GM23338 (cell line): ENCODE measurements around the gene DAPK1. TPM values are rescaled to one million over a fixed set of nuclear protein-coding genes. Genes with fewer than 3 reads are reported as not detected.

Source experiments
- ATAC-seq: fragments of 200-7000 bp; cut with Tn5 transposase; 3 replicates; pipeline ENCODE4 v1.9.1; 2020
- DNase-seq: peaks from one replicate; pipeline ENCODE4 v3.0.0-alpha.2; 2015; ENCODE audit warnings: low spot score
- H2AFZ ChIP-seq: fragments of 200-600 bp; sonication (generic); 2 replicates; pipeline ENCODE4 v1.8.0; 2016; ENCODE audit warnings: antibody characterized with exemption, mild to moderate bottlenecking, moderate library complexity
- H3F3A ChIP-seq: fragments of 200-600 bp; sonication (generic); replicated peaks from 2 replicates; pipeline ENCODE4 v1.8.0; 2017; ENCODE audit warnings: antibody characterized with exemption, mixed run types, low read depth
- H3K27ac ChIP-seq: fragments of 200-600 bp; sonication (generic); 2 replicates; pipeline ENCODE4 v1.6.1; 2016; ENCODE audit warnings: low read depth
- H3K27me3 ChIP-seq: fragments of 200-600 bp; sonication (generic); 2 replicates; pipeline ENCODE4 v1.8.0; 2016; ENCODE audit warnings: mild to moderate bottlenecking, mixed run types, moderate library complexity; ENCODE audit not compliant: insufficient read depth
- H3K36me3 ChIP-seq: fragments of 200-600 bp; sonication (generic); 2 replicates; pipeline ENCODE4 v1.8.0; 2016; ENCODE audit warnings: mild to moderate bottlenecking; ENCODE audit not compliant: insufficient read depth
- H3K4me1 ChIP-seq: fragments of 200-600 bp; sonication (generic); 2 replicates; pipeline ENCODE4 v1.8.0; 2016; ENCODE audit warnings: mild to moderate bottlenecking, moderate library complexity; ENCODE audit not compliant: insufficient read depth
- H3K4me2 ChIP-seq: fragments of 200-600 bp; sonication (generic); 2 replicates; pipeline ENCODE4 v1.7.1; 2017; ENCODE audit warnings: mixed run types
- H3K4me3 ChIP-seq: fragments of 200-600 bp; sonication (generic); 2 replicates; pipeline ENCODE4 v1.6.1; 2016; ENCODE audit warnings: mixed run types
- H3K79me2 ChIP-seq: fragments of 200-600 bp; sonication (generic); replicated peaks from 2 replicates; pipeline ENCODE4 v1.8.0; 2017; ENCODE audit warnings: mild to moderate bottlenecking; ENCODE audit not compliant: insufficient read depth
- H3K9me2 ChIP-seq: fragments of 200-600 bp; sonication (generic); 2 replicates; pipeline ENCODE4 v1.8.0; 2017; ENCODE audit not compliant: insufficient read depth
- H4K20me1 ChIP-seq: fragments of 200-600 bp; sonication (generic); replicated peaks from 2 replicates; pipeline ENCODE4 v1.8.0; 2017; ENCODE audit warnings: mild to moderate bottlenecking; ENCODE audit not compliant: insufficient read depth
- H3K27ac Mint-ChIP-seq: 2 replicates; pipeline ENCODE4 v1.8.0; 2020; ENCODE audit warnings: inconsistent platforms, mild to moderate bottlenecking, moderate library complexity, mixed read lengths
- H3K27me3 Mint-ChIP-seq: 3 replicates; pipeline ENCODE4 v1.8.0; 2022; ENCODE audit warnings: low read depth, mild to moderate bottlenecking, moderate library complexity, mixed read lengths, inconsistent platforms; ENCODE audit not compliant: insufficient read depth, poor library complexity
- H3K36me3 Mint-ChIP-seq: 3 replicates; pipeline ENCODE4 v1.8.0; 2021; ENCODE audit warnings: low read depth, mild to moderate bottlenecking, inconsistent platforms, moderate library complexity, mixed read lengths
- H3K4me1 Mint-ChIP-seq: 3 replicates; pipeline ENCODE4 v1.8.0; 2020; ENCODE audit warnings: mild to moderate bottlenecking, inconsistent platforms, mixed read lengths
- H3K4me3 Mint-ChIP-seq: 3 replicates; pipeline ENCODE4 v1.8.0; 2021; ENCODE audit warnings: moderate library complexity, mild to moderate bottlenecking, inconsistent platforms, mixed read lengths
- H3K9me3 Mint-ChIP-seq: 3 replicates; pipeline ENCODE4 v1.8.0; 2020; ENCODE audit warnings: moderate library complexity, mild to moderate bottlenecking, inconsistent platforms, mixed read lengths
- CTCF ChIP-seq, 2 experiments: fragments of 200-600 bp in 1 of 2; sonication (generic) in 1 of 2; conservative IDR thresholded peaks; 2 replicates each; pipeline versions ENCODE4 v1.5.1 to v1.6.1; 2016 to 2017; ENCODE audit warnings: antibody characterized with exemption in 2 of 2, low read depth in 2 of 2, mild to moderate bottlenecking in 2 of 2, moderate library complexity in 1 of 2
- ETS1 ChIP-seq: IDR thresholded peaks from 2 replicates; pipeline ENCODE4 v1.6.1; 2016; ENCODE audit warnings: antibody characterized with exemption
- EZH2 ChIP-seq: fragments of 200-600 bp; sonication (generic); IDR thresholded peaks from one replicate; pipeline ENCODE4 v1.8.0; 2017; ENCODE audit warnings: antibody characterized with exemption, mild to moderate bottlenecking, low read depth; ENCODE audit not compliant: unreplicated experiment
- EZH2phosphoT487 ChIP-seq: fragments of 200-600 bp; sonication (generic); IDR thresholded peaks from one replicate; pipeline ENCODE4 v1.8.1; 2018; ENCODE audit warnings: antibody characterized with exemption; ENCODE audit not compliant: unreplicated experiment
- polyA plus RNA-seq: library from polyadenylated mRNA; unstranded; fragments of >200 nt; fragmentation: Nextera tagmentation; extraction: Ambion mirVana; gene quantifications from 2 replicates; pipeline ENCODE4 v1.2.1, GENCODE V29; 2016
- total RNA-seq: library from RNA; depleted of rRNA; stranded (reverse); fragments of >200 nt; shearing (Covaris generic); gene quantifications from 2 replicates; pipeline ENCODE4 v1.2.3, GENCODE V29; 2014
- TF ChIP-seq, protein P1 (sequence below): fragments of 250-450 bp; sonication (Bioruptor Pico); IDR thresholded peaks from 2 replicates; pipeline ENCODE4 v1.5.0; 2020; ENCODE audit warnings: mild to moderate bottlenecking, moderate library complexity

The DAPK1 gene
- total and polyA plus RNA-seq, 2 experiments from 2014 or later = 37.0 to 134 TPM

- TF ChIP-seq, protein P1, sequence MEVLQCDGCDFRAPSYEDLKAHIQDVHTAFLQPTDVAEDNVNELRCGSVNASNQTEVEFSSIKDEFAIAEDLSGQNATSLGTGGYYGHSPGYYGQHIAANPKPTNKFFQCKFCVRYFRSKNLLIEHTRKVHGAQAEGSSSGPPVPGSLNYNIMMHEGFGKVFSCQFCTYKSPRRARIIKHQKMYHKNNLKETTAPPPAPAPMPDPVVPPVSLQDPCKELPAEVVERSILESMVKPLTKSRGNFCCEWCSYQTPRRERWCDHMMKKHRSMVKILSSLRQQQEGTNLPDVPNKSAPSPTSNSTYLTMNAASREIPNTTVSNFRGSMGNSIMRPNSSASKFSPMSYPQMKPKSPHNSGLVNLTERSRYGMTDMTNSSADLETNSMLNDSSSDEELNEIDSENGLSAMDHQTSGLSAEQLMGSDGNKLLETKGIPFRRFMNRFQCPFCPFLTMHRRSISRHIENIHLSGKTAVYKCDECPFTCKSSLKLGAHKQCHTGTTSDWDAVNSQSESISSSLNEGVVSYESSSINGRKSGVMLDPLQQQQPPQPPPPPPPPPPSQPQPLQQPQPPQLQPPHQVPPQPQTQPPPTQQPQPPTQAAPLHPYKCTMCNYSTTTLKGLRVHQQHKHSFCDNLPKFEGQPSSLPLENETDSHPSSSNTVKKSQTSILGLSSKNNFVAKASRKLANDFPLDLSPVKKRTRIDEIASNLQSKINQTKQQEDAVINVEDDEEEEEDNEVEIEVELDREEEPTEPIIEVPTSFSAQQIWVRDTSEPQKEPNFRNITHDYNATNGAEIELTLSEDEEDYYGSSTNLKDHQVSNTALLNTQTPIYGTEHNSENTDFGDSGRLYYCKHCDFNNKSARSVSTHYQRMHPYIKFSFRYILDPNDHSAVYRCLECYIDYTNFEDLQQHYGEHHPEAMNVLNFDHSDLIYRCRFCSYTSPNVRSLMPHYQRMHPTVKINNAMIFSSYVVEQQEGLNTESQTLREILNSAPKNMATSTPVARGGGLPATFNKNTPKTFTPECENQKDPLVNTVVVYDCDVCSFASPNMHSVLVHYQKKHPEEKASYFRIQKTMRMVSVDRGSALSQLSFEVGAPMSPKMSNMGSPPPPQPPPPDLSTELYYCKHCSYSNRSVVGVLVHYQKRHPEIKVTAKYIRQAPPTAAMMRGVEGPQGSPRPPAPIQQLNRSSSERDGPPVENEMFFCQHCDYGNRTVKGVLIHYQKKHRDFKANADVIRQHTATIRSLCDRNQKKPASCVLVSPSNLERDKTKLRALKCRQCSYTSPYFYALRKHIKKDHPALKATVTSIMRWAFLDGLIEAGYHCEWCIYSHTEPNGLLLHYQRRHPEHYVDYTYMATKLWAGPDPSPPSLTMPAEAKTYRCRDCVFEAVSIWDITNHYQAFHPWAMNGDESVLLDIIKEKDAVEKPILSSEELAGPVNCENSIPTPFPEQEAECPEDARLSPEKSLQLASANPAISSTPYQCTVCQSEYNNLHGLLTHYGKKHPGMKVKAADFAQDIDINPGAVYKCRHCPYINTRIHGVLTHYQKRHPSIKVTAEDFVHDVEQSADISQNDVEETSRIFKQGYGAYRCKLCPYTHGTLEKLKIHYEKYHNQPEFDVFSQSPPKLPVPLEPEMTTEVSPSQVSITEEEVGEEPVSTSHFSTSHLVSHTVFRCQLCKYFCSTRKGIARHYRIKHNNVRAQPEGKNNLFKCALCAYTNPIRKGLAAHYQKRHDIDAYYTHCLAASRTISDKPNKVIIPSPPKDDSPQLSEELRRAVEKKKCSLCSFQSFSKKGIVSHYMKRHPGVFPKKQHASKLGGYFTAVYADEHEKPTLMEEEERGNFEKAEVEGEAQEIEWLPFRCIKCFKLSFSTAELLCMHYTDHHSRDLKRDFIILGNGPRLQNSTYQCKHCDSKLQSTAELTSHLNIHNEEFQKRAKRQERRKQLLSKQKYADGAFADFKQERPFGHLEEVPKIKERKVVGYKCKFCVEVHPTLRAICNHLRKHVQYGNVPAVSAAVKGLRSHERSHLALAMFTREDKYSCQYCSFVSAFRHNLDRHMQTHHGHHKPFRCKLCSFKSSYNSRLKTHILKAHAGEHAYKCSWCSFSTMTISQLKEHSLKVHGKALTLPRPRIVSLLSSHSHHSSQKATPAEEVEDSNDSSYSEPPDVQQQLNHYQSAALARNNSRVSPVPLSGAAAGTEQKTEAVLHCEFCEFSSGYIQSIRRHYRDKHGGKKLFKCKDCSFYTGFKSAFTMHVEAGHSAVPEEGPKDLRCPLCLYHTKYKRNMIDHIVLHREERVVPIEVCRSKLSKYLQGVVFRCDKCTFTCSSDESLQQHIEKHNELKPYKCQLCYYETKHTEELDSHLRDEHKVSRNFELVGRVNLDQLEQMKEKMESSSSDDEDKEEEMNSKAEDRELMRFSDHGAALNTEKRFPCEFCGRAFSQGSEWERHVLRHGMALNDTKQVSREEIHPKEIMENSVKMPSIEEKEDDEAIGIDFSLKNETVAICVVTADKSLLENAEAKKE (CRISPR knock-in tag) = no peak
- TF ChIP-seq CTCF (conservative IDR thresholded peaks at IDR 0.05; ENCODE audit: low read depth in 2 of 2) (no peak), EZH2phosphoT487 (no peak)
These were observed 211.5 kb downstream of the DAPK1 start (continued) for GRCh38 chr9:87708986-87709728.

GRCh38 chr9:87710443-87710842 lies 212.8 kb downstream of the DAPK1 start:
- peaks cover 4% of the 10 kb centered on the region for H3F3A ChIP-seq
- no peaks in the 10 kb centered on the region for H3K9me3 Mint-ChIP-seq
- H3K27ac Mint-ChIP-seq = no peak overlapping the region
- no peak for ATAC-seq
- no peak overlapping the region for H3K27ac ChIP-seq
- H4K20me1 ChIP-seq = no peaks in the 10 kb centered on the region; the same call in 1 of the 2 replicates
- H3K36me3 ChIP-seq = peaks cover 7% of the 10 kb centered on the region
- peaks cover 32% of the 10 kb centered on the region for H3K36me3 Mint-ChIP-seq
- no peak overlapping the region for H3K4me3 ChIP-seq
- no peak overlapping the region for H3K4me3 Mint-ChIP-seq
- H3K4me1 Mint-ChIP-seq = no peaks in the 10 kb centered on the region; the same call in 2 of the 3 replicates
- no peaks in the 10 kb centered on the region for H3K27me3 ChIP-seq
- peaks cover 7% of the 10 kb centered on the region for H3K27me3 Mint-ChIP-seq
- no peaks in the 10 kb centered on the region for H3K79me2 ChIP-seq
- H3K9me2 ChIP-seq = no peaks in the 10 kb centered on the region
- no peak for DNase-seq
- H3K4me2 ChIP-seq = no peak overlapping the region
- no peaks in the 10 kb centered on the region for H3K4me1 ChIP-seq
- H2AFZ ChIP-seq = no peak overlapping the region
- TF ChIP-seq EZH2 (no peak), ETS1 (no peak)
- TF ChIP-seq, protein P1 (CRISPR knock-in tag) = no peak
